Esophagus mucosa (tissue), 1 donor: Measurements from ENCODE around the gene TMC6. TPM values are rescaled to one million over a fixed set of nuclear protein-coding genes. Genes with fewer than 3 reads are reported as not detected.
A peak's percentile ranks its signal among the peaks of the same experiment; 100 is the strongest.
"Not testable (repeated sequence)": the region's sequence is repeated elsewhere in the genome, so short reads cannot be mapped to it uniquely, and the experiment has no call there.

Experiments used
- ATAC-seq: fragments of 200-7000 bp; cut with Tn5 transposase; one replicate; pipeline ENCODE4 v1.9.1; 2020
- total RNA-seq: library from RNA; stranded (reverse); gene quantifications from one replicate; pipeline ENCODE4 v1.2.4, GENCODE V29; 2023
- donor health status: DM: yes; HTN: yes; CAD: no.

TMC6 gene
- total RNA-seq, 1 donor from 2014 or later, result 50.2 TPM

DNA sequence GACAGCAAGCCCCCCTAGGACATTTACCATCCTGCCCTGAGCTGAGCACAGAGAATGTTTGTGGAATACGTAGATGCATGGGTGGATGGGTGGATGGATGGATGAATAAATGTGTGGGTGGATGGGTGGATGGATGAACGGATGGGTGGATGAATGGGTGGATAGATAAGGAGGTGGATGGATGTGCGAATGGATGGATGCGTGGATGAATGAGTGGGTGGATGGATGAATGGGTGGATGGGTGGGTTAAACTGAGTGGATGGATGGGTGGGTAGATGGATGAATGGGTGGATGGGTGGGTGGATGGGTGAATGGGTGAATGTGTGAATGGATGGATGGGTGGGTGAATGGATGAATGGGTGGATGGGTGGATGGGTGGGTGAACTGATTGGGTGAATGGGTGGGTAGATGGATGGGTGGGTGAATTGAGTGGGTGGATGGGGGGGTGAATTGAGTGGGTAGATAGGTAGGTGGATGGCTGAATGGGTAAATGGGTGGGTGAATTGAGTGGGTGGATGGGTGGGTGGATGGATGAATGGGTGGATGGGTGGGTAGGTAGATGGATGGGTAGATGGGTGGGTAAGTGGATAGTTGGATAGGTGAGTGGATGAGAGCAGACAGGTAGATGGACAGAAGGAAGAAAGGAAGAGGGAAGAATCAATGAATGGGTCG lies 5.2 kb downstream of the TMC6 start:
- ATAC-seq, result no peak

DNA sequence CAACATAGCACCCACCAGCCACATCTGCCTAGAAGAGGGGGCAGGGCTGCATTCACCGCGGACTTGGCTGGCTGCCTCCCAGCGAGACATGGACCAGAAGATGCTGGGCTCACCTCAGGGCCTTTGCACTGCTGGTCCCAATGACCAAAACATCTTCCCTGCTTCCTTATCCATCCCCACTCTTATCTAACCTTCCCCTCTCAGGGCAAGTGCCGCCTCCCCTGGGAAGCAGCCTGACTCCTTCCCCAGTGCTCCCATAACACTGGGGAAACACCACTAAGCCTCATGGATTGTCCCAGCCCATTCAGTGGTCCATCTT lies 5.7 kb downstream of the TMC6 start:
- no peak for ATAC-seq

DNA sequence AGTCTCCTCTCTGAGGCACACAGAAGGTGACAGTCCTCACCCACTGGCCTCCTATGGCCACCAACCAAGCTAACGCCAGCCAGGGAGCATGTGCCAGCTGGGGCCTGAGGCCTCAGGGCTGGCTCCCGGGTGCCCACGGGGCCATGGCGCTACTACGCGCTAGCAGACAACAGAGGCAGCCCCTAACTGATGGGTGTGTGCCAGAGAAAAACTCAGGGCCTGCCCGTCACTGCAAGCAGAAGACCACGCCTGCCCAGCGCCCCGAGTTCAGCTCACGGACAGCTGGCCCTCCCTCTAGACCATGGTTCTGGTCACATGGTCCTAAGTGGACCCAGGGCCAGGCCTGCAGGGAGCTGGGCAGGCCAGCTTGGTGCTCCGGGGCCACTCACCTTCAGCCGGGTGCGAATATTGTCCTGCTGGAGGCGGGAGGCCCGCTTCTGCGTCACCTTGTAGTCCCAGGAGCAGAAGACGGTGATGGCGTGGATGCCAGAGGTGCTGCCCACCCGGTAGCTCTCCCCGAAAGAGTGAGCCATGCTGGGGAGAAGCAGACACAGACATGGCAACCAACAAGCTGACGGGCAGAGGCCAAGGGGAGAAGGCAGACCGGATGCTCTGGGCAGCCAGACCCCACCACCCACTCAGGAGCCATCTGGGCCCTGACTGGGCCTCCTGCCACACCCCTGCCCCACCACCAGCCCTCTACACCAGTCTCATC lies 6.2 kb downstream of the TMC6 start:
- no peak for ATAC-seq

DNA sequence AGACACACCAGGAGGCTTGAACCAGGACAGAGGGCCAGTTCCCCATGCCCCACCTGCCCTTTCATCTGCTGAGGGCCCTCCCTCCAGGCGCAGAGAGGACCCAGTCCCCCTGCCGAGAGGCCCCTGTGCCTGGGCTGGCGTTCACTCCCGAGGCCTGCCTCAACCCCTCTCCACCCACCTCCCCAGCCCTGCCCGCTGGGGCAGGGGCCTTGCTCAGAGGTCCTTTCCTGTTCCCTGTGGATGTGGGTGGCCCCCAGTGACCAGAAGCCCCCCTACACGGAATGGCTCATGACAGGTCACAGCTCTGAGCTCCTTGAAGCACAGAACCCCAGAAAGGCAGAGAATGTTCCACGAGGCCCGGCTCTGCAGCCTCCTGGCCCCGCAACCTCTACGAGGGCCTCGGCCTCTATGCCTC lies 6.7 kb downstream of the TMC6 start:
- no peak for ATAC-seq

DNA sequence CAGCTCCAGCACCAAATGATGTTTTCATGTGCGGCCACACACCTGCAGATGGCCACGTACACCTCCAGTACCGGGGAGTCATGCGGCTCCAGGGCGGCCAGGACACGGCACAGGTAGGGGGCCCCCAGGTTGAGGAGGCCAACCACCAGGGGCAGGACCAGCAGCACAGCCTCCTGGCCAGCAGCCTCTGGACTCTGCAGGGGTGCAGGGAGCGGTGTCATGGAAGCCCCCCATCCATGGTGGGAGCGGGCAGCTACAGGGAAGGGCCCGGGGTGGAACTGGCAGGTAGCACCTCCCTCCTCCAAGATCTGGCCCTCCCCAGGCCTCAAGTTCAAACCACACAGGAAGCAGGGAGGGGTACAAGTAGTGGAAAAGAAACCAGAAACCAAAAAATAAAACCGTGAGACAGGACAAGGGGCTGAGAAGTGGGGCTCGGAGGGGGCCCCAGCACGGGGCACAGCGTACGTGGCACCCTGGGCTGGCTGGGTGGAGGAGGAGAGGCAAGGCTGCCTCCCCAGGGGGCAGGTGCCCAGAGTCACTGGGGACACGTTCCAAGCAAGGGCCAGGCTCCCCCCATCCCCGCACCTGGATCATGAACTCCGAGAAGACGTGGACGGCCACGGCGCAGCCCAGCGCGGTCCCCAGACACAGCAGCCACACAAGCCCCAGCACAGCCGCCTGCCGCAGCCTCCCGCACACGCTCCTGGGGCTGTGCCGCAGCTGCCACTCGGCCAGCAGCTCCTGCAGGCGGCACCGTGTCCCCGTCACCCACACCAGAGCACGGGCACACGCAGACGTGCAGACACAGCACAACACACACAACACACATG lies 7.4 kb downstream of the TMC6 start:
- no peak for ATAC-seq

DNA sequence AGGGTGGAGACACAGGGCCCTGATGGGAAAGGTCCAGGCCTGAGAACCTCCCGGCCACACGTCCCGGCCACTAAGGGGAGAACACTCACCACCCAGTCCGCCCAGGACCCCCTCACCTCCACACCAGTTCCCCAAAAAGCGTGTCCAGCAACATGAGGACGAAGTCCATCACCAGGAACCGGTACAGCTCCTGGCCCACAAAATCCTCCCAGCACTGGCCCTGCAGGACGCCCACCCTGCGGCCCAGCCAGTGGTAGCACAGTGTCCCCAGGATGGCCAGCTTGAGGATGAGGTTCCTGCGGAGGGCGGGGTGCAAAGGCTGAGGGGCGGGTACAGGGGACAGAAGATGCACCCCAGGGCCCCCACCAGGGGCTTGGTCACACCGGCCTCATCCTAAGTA lies 8.0 kb downstream of the TMC6 start:
- no peak for ATAC-seq

DNA sequence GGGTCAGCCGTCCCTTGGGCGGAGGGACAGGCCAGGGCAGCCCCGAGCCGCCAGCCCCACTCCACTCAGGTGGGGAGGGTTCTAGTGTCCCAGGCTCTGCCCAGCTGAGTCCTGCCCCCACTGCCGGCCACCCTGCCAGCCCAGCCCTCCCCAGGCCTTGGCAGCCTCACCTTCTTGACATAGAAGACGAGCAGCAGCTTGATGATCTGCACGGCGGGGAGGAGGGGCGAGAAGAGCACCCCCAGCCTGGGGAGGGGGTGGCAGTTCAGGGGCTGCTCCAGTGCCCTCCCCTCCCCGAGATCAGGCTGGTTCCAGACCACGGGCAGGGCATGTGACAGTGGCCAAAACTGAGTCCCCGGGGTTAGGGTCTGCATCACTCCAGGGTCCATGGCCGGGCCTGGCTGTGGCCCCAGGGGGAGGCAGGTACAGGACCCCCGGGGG lies 9.7 kb downstream of the TMC6 start:
- no peak for ATAC-seq

DNA sequence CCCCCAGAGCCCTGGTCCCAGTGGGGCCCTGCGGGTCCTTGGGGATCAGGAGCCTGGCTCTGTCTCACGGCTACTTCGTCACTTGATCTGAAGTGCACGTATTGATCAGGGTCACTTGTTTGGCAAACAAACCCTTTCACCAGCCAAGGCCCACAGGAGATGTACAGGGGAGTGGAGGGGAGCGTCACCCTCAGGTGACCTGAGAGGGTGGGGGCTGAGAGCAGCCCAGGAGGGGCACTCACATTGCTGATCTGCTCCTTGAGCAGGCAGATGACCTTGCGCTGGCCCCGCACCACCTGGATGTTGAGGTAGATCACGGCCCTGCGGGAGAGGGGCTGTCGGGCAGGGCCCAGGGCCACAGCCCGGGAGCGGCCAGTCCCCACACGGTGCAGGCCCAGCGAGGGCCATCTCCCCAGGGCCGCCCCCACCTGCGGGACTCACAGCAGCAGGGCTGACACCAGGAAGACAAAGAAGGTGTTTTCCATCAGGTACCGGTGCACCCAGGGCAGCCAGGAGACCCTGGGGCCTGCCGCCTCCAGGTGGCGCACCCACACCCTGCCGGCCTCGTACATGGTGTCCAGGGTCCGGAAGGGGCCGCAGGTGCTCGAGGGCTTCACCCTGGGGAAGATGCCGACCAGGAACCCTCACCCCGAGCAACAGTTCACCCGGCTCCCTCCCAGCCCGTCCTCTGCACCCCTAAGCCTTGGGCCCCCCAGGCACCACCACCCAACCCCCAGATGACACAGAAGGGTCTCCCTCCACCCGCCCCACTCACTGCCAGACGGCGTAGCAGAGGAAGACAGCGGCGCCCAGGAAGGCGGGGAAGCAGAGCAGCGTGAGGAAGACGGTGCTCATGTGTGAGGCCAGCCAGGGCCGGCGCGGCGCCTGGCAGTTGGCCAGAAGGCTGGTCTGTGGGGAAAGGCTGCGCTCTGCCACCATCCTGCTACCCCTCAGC lies 11.3 kb downstream of the TMC6 start:
- peak; percentile 14 for ATAC-seq

DNA sequence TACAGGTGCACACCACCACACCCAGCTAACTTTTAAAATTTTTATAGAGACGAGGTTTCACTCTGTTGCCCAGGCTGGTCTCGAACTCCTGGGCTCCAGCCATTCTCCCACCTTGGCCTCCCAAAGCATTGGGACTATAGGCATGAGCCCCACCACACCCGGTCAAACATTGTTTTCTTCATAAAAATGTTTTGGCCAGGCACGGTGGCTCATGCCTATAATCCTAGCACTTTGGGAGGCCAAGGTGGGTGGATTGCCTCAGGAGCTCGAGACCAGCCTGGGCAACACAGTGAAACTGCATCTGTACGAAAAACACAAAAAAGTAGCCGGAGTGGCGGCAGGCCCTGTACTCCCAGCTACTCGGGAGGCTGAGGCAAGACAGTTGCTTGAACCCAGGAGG lies 12.1 kb downstream of the TMC6 start:
- ATAC-seq, result no peak

DNA sequence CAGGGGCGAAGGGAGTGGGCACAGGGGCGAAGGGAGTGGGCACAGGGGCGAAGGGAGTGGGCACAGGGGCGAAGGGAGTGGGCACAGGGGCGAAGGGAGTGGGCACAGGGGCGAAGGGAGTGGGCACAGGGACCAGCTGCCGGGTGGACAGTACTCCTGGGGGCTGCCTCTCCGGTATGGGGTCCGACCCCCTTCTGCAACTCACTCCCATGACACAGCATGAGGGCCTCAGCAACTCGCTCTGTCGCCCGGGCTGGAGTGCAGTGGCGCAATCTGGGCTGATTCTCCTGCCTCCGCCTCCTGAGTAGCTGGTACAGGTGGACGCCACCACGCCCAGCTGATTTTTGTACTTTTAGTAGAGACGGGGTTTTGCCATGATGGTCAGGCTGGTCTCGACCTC lies 12.8 kb downstream of the TMC6 start:
- ATAC-seq, result not testable (repeated sequence)

DNA sequence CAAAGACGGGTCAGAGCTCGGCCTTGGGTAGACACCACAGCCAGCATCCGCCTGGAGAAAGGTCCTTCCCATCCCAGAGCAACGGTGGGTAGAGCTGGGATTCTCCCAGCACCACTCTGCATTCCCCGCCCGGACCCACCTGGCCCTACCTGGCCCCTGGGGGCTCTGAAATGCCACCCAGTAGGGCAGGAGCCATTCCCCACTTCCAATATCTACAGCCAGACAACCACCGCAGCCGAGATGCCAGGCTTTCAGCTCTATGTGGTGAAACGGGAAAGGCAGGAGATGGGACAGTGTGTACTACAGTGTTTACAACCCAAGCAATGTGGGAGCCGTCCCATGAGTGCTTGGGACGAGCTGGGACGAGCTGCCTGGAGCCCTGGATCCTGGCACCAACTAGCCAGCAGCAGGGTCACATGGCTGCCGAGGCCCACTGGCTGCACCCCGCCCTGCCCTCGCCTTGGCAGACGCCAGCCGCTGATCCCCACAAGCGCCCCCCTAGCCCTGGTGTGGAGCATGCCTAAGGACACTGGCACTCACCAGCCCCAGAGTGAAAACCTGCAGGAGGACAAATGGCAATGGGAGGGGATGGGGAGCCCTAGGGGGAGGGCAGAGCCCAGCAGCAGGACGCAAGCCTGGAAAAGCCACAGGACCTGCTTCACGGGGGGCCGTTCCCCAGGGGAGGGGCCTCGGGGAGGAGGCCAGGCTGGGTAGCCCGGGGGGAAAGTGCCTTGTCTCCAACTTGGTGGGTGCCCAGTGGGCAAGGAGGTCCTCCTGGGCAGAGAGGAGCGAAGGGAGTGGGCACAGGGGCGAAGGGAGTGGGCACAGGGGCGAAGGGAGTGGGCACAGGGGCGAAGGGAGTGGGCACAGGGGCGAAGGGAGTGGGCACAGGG lies 13.5 kb downstream of the TMC6 start:
- no peak for ATAC-seq

DNA sequence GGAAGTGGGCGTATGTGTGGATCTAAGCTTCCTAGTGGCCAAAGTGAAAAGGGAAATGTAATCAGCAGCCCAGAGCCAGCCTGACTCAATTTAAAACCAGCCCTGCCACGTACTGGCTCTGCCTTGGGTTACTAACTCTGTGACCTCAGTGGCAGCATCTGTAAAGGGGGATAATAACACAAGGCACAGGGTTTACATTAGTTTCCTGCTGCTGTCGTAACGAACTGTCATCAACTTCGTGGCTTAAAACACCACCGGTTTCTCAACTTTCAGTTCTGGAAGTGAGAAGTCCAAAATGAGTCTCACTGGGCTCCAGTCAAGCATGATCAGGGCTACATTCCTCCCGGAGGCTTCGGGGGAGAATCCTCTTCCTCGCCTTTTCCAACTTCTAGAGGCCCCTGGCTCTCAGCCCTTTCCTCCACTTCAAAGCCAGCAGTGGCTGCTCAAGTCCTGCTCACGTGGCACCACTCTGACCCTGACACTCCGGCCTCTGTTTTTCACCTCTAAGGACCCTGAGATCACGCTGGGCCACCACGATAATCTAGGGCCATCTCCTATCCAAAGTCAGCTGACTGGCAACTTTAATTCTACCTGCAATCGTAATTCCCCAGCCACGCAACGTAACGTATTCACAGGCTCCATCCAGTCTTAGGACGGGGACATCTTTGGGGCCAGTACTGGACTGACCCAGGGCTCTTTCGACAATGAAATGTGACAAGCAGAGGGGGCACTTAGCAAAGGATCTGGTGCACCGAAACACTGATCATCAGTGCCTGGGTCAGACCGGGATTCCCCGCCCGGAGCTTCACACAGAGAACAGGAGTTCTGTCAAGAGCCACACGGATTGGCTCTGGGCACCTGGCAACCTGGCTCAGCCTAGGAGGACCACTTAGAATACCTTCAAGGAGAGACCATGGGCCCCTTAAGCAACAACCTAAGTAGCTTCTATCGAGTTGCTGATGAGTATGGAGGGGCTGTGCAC lies 14.5 kb downstream of the TMC6 start:
- peak; percentile 26 for ATAC-seq

DNA sequence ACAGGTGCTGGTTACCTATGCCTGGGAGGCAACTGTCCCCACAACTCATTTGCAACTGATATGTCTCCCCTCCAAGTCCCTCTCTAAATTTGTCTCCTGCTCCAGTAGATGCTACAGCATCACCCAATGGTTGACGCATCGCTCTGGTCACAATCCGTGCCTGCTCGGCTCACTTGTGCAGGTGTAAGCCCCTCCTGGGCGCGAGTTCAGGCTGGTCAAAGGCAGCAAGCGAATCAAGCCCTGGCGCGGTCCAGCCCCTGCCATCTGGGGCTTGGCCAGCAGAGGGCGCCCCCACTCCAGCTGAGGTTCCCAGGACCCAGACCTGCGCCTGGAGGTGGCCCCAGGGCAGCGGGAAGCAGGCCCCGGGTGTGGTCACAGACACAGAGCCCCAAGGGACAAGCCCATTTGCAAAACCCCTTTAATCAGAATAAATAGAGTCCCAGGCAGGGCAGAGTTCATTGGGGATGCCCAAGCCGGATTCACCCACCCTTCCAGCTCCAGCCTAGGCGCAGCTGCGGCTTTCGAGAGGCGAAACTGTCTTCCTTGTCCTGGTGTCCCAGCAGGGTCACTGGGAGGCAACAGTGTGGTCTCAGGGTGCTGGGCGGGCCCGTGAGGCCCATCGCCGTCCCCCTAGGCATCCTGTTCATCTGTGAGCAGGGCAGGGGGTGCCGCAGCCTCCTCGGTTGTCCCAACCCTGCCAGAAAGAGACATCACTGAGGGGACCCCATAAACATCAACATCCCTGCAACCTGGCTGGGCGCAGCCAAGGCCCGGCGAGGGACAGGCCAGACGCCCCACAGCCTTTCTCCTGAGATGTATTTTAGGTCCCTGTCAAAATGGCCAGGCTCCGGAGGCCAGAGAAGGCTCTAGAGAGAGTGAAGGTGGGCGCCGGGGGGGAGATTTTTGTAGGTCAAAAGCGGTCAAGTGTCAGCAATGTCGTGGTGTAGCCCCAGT lies 15.8 kb downstream of the TMC6 start:
- ATAC-seq, result peak; percentile 76

DNA sequence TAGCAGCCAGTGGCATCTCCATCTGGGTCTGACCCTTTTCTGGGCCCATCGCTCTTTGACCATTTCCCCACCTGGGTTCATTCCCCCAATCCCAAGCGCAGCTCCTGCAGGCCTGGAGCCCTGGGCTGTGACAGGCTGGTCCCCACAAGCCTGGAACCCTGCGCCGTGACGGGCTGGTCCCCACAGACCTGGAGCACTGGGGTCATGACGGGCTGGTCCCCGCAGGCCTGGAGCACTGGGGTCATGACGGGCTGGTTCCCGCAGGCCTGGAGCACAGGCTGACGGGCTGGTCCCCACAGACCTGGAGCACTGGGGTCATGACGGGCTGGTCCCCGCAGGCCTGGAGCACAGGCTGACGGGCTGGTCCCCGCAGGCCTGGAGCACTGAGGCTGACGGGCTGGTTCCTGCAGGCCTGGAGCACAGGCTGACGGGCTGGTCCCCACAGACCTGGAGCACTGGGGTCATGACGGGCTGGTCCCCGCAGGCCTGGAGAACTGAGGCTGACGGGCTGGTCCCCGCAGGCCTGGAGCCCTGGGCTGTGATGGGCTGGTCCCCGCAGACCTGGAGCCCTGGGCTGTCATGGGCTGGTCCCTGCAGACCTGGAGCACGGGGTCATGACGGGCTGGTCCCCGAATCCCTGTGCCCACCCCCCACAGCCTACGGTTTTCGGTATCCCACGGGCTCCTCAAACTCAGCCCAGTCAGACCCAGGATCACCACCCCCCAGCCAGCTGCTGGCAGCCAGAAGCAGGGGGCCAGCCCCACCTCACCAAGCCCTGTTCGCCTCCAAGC lies 16.6 kb downstream of the TMC6 start:
- peak; percentile 1 for ATAC-seq

DNA sequence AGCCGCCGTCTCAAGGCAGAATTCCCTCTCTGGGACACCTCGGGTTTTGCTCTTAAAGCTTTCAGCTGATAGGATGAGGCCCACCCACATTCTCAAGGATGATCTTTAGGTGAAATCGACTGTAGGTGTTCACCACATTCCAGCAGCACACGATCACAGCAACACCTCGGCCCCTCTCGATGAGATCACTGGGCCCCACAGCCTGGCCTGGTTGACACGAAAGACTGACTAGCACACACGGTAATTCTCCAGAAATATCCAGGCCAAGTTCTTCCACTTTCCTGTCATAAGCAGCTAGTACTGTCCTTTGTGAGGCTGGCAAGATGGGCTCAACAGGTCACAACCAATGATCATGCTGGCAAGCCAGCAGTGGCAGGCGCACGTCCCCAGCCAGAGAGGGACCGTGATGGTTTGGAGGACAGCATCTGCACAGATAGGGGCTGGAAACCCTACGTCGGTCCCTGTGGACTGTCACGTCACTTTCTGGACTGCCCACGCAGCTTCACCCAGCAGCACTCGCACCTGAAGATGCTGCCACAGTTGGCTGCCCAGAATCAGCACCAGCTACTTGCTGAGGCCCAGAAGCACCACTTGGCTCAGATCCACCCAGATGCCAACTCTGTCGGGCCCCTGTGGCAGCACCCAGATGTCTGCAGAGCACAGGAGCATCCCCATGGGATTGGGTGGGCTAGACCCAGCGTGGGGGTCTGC lies 17.4 kb downstream of the TMC6 start:
- ATAC-seq, result no peak

DNA sequence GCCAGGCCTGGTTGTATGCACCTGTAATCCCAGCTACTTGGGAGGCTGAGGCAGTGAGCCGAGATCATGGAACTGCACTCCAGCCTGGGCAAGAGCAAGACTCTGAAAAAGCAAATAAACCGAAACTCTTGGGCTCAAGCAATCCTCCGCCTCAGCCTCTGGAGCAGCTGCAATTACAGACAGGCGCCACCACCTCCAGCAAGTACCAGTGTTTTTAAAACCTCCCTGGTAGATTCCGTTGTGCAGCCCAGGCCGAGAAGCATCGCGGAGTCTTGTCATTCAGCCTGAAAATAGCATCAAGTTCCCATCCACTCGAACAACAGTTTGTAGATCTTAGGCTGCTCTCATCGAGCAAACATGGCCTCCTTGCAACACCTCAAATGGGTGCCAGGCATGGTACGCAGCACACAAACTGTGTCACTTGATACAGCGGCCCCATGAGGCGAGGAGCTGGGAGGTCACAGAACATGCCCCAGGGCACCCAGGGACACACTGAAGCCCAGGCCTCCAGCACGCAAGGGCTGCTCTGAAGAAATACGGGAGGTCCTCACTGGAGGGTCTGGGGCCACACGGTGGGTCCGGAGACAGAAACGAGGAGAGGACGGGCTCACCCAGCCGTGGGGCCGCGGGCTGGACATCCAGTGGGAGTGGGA lies 18.1 kb downstream of the TMC6 start:
- no peak for ATAC-seq

DNA sequence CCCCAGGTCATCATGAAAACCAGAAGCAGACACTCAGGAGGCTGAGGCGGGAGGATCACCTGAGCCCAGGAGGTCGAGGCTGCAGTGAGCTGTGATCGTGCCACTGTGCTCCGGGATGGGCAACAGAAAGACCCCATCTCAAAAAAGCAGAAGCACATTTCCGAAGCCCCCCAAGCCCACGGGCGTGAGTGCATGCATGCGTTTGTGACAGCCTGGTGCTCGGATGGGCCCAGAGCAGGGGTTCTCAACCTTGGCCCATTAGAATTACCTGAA lies 19.1 kb downstream of the TMC6 start:
- ATAC-seq, result no peak
